ENCODE measurements around the gene KCTD1.

DNA sequence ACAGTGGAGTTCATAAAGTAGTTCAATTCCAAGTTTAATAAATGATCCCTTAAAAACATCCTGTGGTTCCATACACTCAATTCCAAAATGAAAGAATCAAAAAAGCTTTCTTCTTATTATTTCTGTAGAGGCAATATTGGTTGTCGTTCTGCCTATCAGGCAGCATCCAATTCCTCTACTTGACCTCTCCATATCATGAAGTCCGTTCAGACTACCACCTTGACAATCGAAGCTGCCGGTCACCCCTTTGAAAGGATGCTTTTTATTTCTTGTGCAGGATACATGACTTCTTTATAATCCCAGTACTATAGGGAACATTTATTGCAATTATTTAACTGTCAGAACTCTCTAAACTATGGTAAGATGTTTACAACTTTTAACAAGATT, 3.3 kb upstream of the KCTD1 start:
- TF ChIP-seq, protein P1, sequence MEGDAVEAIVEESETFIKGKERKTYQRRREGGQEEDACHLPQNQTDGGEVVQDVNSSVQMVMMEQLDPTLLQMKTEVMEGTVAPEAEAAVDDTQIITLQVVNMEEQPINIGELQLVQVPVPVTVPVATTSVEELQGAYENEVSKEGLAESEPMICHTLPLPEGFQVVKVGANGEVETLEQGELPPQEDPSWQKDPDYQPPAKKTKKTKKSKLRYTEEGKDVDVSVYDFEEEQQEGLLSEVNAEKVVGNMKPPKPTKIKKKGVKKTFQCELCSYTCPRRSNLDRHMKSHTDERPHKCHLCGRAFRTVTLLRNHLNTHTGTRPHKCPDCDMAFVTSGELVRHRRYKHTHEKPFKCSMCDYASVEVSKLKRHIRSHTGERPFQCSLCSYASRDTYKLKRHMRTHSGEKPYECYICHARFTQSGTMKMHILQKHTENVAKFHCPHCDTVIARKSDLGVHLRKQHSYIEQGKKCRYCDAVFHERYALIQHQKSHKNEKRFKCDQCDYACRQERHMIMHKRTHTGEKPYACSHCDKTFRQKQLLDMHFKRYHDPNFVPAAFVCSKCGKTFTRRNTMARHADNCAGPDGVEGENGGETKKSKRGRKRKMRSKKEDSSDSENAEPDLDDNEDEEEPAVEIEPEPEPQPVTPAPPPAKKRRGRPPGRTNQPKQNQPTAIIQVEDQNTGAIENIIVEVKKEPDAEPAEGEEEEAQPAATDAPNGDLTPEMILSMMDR (conservative IDR thresholded peaks at IDR 0.05) = no peak
- TF ChIP-seq ZFX (IDR thresholded peaks at IDR 0.05) = no peak
